Stimulated activated CD8-positive, alpha-beta memory T cell treated with anti-CD3 and anti-CD28 coated beads, Interleukin-12 subunit alpha, Interleukin-12 subunit beta, amount 100 ng/mL, for 1 hour (primary cell): Measurements from ENCODE around the gene CDH4.

Source experiments
- DNase-seq: peaks from one replicate; pipeline ENCODE4 v3.0.0-alpha.2; 2020; ENCODE audit warnings: low read depth

The CDH4 gene

DNA sequence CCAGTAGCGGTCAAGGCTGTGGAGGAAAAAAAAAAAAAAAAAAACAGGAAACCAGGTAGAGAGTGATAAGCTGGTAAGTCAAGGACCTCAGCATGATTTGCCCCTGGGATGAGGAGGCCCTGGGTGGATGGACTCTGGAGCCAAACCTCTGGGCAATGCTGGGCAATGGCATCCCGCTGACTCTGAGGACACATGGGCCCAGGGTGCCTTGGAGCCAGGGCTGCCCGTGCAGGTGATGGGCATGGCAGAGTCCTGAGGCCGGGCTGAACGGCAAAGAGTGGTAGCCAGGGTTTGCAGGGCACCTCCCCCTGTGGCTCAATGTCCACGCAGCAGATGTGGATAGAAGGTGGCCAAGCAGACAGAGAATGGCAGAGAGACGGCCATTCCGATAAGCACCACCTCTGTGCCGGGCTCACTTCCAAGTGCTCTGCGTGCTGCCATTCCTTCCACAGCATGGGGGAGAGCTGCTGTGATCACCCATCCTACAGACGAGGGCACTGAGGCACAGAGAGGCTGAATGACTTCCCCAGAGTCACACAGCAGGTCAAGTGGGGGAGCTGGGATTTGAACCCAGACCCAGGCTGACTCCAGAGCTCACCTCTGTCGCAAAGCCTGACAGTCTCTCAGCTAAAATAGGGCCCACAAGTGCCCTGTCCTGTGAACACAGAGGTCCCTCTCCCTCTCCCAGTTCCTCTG lies 353.9 kb downstream of the CDH4 start:
- no peak for DNase-seq

DNA sequence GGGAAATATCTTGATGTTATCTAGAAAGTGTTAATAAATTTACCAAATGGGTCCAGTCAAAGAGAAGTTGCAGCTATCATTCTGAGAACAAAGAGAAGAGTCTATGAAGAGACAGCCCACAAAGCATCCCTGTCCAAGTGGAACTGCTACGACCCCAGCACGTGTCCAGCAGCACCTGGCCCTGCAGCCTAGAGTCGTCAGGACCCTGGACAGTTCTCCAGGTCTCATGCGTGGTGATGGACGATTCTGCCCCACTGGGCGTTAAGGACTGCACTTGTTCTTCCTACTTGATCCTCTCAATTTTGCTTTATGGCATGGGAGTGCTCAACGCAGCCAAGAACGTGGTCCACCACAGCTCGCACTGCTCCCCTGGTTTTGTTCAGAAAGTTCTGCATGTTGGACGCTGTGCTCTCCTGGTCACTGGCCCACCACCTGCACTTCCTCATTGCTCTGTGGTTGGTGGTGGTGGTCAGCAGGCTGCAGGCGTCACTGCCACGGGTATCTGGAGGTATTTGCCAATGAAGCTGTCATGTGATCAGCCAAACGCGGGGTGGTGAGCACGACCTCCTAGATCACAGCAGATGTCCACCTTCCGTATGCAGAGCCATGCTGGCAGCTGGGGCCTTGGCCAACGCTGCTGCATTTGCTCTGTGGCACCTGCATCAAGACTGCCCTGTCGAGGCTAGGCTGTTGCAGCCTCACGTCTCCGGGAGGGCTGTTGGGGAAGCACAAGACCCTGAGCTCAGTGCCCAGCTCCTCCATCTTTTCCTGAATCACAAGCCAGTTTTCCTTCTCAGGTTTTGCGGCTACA lies 356.4 kb downstream of the CDH4 start:
- DNase-seq = no peak

DNA sequence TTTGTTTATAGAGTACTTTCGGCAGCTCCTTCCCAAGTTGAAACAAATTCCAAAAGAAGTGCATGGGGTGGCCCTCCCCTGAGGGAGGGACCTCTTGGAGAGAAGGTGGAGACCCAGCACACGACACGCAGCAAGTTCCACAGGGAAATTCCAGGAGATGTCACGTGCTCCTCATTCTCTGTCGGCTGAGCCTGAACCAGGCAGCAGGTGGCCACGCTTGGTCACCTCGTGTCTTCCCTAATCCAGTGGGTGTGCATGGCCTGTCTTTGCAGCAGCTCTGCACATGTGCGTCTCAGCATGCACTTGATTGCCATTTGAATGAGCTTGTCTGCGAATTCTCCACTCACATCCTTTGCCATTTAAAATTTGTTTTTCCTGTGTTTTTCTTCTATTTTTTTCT lies 357.4 kb downstream of the CDH4 start:
- no peak for DNase-seq

DNA sequence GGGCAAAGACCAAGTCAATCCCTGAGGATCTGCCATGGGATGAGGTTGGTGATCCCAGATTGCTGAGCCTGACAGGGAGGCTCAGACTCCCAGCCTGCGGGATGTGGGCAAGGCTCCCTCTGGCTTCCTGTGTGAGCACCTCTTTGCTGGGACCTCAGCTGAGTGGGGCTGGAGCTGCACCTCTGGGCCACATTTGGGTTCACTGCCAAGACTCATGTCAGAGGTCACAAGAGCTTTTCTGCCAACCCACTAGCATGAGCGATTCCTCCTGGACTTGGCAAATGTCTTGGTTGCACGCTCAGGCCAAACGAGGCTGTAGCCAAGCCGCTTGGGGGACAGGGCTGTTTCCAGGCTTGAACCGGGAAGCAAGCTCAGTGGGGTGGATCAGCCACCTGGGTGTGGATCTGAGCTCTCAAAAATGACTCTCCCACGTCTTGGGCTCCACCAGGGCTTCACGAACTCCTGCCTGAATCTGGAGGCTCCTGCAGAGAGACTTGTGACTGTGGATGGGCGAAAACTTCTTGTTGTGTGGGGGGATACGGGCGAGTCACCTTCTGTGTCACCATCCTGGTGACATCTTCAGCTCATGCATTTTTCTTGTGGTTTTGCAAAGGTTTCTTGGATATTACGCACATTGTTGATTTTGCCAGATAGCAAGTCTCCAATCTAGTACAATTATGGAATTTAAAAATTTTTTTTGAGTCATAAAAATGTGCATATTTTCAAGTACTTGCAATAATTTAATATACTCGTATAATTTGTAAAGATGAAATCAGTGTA lies 359.5 kb downstream of the CDH4 start:
- no peak for DNase-seq

DNA sequence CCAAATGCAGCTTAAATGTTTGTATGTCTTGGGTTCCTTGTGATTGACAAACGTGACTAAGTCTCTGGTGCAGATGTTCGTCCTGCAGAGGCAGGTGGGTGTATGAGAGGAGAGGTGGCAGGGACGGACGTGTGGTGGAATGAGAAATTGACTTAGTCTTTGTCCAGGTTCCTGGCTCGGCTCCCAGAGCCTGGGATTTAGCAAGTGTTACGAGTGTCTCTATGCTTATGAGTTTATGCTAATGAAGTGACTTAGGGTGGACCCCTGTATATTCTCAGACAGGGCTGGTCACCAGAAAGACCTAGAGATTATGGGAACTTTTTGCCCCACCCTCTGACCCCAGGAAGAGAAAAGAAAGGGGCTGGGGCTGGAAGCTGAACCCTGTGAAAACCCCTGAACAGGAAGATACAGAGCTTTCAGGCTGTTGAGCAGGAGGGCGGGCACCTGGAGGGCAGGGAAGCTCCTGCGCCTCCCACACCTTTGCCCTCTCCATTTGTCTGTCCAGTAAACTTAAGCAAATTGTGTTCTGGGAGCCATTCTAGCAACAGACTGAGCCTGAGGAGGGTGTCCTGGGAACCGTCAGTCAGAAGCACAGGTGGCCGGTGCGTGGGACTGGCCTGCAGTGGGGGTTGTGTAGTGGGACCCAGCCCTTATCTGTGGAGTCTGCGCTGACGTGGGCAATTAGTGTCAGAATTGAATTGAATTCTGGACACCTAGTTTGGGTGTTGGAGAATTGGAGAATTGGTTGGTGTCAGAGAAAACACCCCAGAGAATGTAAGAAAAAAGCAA lies 362.1 kb downstream of the CDH4 start:
- no peak for DNase-seq

DNA sequence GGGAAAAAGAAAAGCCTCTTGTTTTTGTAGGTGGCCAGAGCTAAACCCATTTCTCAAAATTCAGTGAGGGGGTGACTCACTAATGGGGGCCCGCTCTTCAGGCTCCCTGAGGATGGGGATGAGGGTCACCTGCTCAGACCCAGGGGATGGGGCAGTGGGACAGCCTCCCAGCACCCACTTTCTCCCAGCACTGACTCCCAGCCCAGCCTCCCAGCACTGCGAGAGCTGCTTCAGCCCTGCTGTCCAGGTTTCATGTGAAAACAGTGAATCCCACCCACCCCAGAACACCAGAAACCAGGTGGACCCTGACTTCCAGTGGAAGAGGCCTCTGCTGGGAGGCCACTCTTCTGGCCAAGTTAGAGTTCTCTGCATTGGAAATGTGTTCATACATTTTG lies 362.6 kb downstream of the CDH4 start:
- no peak for DNase-seq

DNA sequence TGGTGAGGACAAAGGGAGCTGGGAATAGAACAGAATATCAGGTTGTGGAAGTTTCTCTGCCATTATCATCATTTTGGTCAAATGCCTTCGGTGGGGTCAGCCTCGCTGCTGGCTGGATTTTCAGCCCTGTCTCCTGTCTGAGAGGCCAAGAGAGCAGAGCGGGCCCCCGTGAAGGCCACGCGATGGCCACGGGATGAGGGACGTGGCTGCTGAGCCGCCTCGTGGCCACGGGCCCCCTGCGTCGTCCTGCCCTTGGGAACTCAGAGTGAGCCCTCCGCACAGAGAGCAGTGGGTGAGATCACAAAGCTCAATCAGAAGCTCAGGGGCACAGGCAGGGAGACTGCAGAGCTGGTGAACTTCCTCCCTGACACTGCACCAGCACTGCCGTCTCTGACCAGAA lies 363.7 kb downstream of the CDH4 start:
- DNase-seq = no peak

DNA sequence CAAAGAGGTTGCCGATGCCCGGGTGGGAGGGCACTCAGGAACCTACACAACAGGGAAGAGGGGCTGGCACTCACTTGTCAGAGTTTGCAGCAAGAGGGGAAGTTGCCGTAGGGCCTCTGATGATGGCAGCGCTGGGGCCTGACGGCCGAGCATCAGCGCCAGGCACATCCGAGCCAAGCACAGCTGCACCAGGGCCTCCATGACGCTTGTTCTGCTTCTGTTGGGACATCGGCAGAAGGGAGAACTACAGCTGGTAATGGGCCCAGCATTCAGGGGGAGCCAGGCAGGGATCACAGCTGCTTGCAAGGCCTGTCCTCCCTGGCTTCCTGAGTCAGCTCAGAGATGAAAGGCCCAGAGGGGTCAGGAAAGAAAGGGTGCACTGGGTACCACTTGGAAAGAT lies 367.7 kb downstream of the CDH4 start:
- no peak for DNase-seq

DNA sequence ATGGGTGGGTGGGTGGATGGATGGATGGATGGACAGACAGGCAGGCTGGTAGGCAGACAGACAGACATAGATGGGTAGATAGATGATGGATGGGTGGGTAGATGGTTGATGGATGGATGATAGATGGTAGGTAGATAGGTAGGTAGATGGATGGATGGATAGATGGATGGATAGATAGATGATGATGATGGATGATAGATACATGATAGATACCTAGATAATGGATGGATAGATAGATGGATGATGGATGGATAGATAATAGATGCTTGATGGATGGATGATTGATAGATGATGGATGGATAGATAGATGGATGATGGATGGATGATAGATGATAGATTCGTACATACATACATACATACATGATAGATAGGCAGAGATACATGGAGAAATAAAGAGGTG lies 368.1 kb downstream of the CDH4 start:
- no peak for DNase-seq

DNA sequence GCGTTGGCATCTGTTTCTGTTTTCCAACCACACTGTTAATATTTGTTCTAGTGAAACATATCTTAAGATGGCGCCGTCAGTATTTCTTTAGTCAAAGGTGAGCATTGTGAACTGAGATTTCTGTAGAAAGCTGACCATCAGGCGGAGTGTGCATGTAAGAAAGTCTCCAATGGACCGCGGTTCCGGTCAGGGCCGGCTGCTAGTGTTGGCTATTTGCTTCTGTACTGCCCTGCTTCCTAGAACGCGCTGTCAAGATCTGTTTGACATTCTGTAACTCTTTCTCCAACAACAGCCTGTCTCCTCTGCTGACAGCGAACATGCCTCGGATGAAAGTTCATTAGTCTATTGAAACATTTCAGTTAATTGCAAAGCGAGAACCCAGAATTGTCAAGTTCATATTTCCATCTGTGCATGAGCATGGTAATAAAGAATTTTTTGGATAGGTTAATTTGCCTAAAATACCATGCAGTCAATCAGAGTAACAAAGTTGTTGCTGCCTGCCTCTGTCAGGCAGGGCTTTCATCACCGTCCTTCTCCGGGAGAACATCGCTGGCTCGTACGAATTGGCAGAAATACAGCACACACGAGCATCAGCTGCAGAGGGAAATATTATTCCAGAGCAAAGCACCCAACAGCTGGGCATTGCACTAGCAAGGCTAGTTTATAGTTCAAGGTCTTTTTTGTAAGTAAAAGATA lies 369.1 kb downstream of the CDH4 start:
- no peak for DNase-seq

DNA sequence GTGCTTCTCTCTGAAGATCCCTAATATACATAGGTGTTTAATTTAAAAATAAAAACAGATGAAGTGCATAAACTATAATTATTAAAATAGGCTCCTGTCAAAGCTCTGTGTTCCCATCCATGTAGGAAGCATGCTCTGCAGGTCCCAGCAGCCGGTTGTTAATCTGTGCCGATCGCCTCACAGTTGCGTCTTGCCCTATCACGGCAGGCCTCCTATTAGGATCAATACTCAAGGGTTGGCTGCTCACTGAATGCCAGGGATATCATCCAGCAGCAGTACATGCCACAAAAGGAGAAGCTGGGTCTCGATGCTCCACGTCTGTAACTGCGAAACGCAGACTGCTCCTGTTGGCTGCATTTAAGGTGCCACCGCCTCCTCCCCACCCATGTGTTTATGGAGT lies 369.8 kb downstream of the CDH4 start:
- no peak for DNase-seq

DNA sequence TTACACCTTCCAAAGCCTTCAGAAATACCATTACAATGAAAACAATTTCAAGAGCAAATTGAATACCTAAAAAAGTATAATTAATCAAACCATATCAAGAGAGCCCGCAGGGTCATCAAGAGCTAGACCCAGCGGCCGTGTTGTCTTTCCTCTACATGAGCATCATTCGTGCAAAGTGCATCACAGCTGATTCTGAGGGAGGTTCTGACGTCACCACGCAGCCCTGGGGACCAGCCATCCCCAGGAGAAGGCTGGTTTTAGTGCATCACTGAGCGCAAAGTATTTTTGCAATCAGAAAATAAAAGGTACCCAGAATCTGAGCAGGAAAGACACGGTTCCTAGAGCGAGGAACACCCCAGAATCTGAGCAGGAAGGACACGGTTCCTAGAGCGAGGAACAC lies 371.4 kb downstream of the CDH4 start:
- DNase-seq = no peak

DNA sequence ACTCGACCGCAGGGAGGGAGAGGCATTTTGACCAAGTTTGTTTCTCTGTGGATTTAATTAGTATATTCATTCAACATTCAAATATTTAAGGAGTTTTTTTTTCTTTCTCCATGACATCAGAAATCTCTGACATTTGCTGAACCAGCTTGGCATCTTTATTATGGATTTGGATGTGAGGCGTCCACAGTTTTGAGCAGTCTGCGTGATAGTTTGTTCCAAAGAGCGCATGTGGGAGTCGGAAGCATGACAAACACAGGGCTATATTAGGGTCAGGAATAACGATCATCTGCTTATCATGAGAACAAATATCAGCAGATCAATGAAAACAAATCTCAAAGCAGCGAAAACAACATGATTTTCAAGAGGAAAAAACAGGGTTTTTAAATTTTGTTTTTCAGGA lies 373.2 kb downstream of the CDH4 start:
- DNase-seq = no peak

DNA sequence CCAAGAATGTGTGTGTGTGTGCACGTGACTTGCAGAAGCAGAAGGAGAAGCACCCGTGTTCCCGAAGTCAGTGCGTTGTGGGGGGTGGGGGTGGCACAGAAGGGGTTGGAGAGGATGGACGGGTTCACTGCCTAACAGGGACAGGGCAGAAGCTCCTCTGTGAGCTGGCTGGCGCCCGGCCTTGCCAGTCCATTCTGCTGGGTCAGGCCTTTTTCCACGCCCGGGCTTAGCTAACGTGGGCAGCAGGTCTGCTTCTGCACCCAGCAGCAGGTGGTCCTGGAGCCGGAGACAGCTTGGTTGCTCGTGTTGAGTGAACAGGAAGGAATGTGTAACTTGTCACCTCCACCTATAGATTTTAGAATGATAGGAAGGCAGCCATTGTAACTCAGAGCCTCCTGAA lies 374.4 kb downstream of the CDH4 start:
- DNase-seq = no peak

DNA sequence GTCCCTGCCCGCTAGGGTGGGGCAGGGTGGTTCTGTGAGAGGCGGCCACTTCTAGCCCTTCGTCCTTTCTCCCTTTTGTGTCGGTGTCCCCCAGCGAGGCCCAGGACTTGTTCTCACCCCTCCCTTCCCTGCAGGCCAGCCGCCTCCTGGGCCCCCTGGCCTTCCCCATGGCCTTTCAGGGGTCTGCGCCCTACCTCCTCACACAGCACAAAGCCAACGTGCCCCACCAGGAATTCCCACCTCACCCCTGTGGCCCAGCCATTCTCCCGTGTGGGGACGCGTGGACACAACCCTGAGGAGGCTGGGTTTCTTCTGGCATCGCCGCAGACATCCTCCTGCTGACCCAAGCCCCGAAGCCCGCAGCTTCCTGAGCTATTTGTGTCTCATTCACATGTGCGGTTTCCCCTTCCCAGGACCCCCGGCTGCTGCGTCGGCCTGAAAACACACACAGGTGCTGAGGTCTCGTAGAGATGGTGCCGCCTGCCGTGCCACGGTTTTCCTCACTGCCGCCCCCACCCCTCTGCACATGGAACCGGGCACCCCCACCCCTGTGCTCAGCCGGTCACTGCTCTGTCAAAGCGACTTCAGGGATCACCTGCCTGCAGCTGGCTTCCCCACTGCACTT lies 375.8 kb downstream of the CDH4 start:
- no peak for DNase-seq

DNA sequence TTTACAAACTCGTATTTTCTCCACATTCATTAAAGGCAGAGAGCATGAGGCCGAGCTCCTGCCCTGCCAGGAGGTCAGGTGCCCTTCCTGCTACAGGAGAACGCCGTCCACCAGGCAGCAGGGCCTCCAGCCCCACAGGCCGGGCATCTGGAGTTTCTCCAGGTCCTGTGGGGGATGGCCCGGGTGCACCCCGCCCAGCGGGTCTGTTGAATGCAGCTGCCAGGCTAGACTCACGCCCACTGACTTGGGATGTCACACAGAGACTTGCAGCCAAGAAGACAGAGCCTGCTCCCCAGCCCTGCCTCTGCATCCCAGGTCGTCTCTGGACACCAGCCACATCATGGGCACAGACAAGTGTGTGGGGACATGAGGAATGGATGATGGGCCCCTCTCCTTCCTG lies 376.4 kb downstream of the CDH4 start:
- DNase-seq = no peak

DNA sequence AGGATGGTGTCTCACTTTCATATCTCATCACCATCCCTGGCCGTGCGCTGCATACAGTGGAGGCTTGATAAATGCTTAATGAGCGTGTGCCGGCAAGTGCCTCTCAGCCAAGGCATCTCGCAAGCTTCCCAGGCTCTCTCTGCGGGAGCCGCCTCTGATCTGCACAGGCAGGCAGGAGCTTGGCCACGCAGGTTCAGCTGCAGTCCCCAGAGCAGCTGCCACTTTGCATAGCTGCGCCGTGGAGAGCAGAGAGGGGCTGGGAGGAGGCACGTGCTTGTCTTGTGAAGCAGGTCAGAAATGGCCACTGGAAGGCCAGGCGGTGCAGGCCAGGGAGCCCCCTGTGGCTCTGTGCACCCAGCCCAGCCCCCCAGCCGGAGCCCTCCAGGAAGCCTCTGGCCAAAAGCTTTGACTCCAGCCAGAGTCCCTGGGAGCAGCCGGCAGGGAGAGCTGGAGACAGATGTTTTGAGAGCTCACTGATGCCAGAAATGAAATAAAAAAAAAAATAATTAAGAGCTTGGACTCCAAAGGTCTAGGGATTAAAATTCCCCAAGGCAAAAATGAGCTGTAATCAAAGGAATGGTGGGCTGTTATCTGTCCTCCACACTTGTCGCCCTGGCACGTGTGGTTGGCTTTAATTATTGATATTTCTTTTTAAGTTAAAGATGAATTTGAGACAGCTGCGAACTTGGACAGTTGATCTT lies 377.0 kb downstream of the CDH4 start:
- no peak for DNase-seq

DNA sequence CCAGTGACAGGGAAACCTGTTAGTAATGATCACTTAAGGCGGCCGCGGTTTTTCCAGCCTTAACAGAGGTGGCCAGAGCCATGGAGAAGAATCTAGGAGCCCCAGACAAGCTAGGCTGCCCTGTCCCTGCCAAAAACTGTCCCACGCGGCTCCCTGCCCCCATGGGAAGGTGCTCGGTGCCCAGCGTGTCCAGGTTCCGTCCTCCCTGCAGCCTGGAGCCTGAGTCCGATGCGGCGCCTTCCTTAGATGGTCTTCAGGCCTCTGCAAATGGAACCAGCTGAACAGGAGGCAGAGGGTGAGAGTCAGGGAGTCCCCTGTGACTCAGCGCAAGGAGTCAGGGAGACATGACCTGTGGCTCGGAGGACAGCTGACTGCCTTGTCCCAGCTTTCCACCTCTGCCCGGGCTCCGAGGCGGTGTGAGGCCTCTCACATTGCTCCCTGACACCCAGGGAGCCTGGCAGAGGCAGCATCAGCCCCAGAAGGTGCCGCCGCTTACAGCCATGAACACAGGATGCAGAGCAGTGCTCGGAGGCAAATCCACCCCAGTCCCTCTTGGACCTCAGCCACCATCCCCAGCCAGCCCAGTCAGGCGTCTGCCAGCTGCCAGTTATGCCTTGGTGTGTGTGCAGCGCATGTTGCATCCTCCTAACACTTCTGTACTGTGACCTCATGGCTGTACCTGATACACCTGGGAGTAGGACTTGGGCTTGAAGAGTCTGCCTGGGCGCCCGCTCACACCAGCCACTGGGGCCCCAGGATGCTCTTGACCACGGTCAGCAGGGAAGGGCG lies 377.7 kb downstream of the CDH4 start:
- no peak for DNase-seq

DNA sequence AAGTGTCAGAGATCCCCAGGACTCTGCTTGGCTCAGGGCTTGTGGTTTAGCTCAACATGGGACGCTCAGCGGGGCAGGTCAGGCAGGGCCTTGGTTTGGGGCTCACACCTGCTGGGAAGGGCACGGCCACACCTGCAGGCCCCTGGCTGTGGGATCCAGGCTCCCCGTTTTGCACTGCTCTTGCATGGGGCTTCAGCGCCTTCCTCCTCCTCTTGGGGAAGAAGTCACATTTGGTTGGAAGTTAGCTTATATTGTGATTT lies 378.3 kb downstream of the CDH4 start:
- DNase-seq = no peak

DNA sequence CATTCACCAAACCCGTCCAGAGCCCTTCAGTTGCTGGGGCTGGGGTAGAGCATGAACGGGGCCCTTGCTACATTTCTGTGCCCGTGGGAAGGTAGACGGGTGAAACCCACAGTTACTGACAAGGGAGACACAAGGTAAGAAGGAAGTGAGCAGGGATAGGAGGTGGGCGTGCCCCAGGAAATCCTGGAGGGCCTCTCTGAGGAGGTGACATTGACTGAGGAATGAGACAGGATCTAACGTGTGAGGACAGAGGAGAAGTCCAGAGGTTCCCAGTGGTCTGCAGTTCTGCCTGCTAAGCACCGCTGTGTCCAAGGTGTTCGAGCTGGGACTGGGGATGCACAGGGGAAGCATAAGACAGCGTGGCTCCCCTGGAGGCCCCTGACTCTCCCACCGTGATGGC lies 378.8 kb downstream of the CDH4 start:
- no peak for DNase-seq
